Sigmoid colon (tissue), 3 donors: ENCODE measurements around the gene FAM193A.

ENCODE experiments used
- POLR2A ChIP-seq, 2 donors: fragments of 450-650 bp; IDR thresholded peaks; one replicate each; pipeline ENCODE4 v1.6.1; 2016; ENCODE audit warnings: antibody characterized with exemption in 2 of 2, mild to moderate bottlenecking in 2 of 2, moderate library complexity in 2 of 2
- TF ChIP-seq, protein P1 (sequence below), 4 experiments: fragments of 450-650 bp in 3 of 4; fragments of 200-600 bp in 1 of 4; IDR thresholded peaks; one replicate each; pipeline ENCODE4 v1.5.1; 2016 to 2019; ENCODE audit warnings: antibody characterized with exemption in 4 of 4, mild to moderate bottlenecking in 3 of 4, moderate library complexity in 2 of 4

DNA sequence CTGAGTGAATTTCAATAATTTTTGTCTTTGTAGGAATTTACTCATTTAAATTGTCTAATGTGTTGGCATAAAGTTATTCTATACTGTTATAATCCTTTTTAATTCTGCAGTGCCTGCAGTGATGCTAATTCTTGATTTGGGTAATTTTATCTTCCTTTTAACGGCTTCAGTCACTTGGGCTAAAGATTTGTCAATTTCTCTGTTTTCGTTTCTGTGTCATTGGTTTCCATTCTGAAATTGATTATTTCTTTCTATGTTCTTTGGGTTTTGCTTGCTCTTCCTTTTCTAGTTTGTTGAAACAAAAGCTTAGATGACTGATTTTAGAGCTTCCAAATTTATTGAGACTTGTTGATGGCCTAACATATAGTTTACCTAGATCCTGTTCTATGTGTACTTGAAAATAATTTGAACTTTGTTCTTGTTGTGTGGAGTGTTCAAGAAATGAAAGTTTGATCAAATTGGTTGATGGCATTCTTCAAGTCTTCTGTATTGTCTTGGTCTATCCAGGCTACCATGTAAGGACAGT is 130.3 kb downstream of the FAM193A start:
- TF ChIP-seq, protein P1, sequence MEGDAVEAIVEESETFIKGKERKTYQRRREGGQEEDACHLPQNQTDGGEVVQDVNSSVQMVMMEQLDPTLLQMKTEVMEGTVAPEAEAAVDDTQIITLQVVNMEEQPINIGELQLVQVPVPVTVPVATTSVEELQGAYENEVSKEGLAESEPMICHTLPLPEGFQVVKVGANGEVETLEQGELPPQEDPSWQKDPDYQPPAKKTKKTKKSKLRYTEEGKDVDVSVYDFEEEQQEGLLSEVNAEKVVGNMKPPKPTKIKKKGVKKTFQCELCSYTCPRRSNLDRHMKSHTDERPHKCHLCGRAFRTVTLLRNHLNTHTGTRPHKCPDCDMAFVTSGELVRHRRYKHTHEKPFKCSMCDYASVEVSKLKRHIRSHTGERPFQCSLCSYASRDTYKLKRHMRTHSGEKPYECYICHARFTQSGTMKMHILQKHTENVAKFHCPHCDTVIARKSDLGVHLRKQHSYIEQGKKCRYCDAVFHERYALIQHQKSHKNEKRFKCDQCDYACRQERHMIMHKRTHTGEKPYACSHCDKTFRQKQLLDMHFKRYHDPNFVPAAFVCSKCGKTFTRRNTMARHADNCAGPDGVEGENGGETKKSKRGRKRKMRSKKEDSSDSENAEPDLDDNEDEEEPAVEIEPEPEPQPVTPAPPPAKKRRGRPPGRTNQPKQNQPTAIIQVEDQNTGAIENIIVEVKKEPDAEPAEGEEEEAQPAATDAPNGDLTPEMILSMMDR (IDR thresholded peaks at IDR 0.05): no peak
- TF ChIP-seq POLR2A (IDR thresholded peaks at IDR 0.05): no peak
